GM12878 (cell line): ENCODE measurements around the gene SLC35F6. TPM values are rescaled to one million over a fixed set of nuclear protein-coding genes. Genes with fewer than 3 reads are reported as not detected.
"Not testable (repeated sequence)": the region's sequence is repeated elsewhere in the genome, so short reads cannot be mapped to it uniquely, and the experiment has no call there.

Experiments
- ATAC-seq: fragments of 200-7000 bp; cut with Tn5 transposase; 3 replicates; pipeline ENCODE4 v1.9.1; 2020; ENCODE audit warnings: mild to moderate bottlenecking, moderate library complexity
- BruUV-seq: library from RNA; stranded (reverse); fragments of 400-500 nt; replicated peaks from 2 replicates; lab custom pipeline; 2021; lab: Mats Ljungman, UMichigan
- CTCF ChIA-PET: fragments of 300-600 bp; sonication (Branson Sonifier 250); formaldehyde crosslinking; extraction: SDS; loops from one replicate; lab custom pipeline; 2021; ENCODE audit warnings: inconsistent platforms; lab: Yijun Ruan, JAX
- POLR2A ChIA-PET: fragments of 350-600 bp; formaldehyde crosslinking; extraction: SDS; loops from one replicate; lab custom pipeline; 2021; ENCODE audit warnings: inconsistent platforms; lab: Charles Lee
- RAD21 ChIA-PET: fragments of 300-600 bp; sonication (Branson Sonifier 250); formaldehyde crosslinking; loops from one replicate; lab custom pipeline; 2023; ENCODE audit warnings: antibody characterized with exemption; ENCODE audit not compliant: unreplicated experiment; lab: Charles Lee
- SMC1A ChIA-PET: fragments of 300-600 bp; sonication (Branson Sonifier 250); formaldehyde crosslinking; loops from one replicate; lab custom pipeline; 2023; ENCODE audit not compliant: unreplicated experiment, uncharacterized antibody; lab: Charles Lee
- DNase-seq: peaks from one replicate; pipeline ENCODE4 v3.0.0-alpha.2; 2011; ENCODE audit warnings: low read depth, low spot score
- FAIRE-seq: peaks from 3 replicates; lab custom pipeline; 2011; peaks lifted over from hg19 to GRCh38; lab: Jason Lieb, UNC
- H2AFZ ChIP-seq: 2 replicates; pipeline ENCODE4 v1.6.0; 2011; ENCODE audit warnings: low read depth, low read length, control low read depth; ENCODE audit not compliant: control insufficient read depth
- H3K27ac ChIP-seq: 2 replicates; pipeline ENCODE4 v1.5.1; 2011; ENCODE audit warnings: control low read depth; ENCODE audit not compliant: control insufficient read depth, insufficient read depth
- H3K27me3 ChIP-seq, 2 experiments: replicated peaks in 1 of 2; 2 replicates each; pipeline versions ENCODE4 v1.6.0 to v1.6.1; 2011; ENCODE audit warnings: low read length in 1 of 2; ENCODE audit not compliant: control insufficient read depth in 2 of 2, insufficient read depth in 2 of 2
- H3K36me3 ChIP-seq, 2 experiments: 2 replicates each; pipeline ENCODE4 v1.5.1; 2011; ENCODE audit warnings: low read length in 1 of 2; ENCODE audit not compliant: control insufficient read depth in 2 of 2, insufficient read depth in 2 of 2
- H3K4me1 ChIP-seq: 2 replicates; pipeline ENCODE4 v1.6.1; 2011; ENCODE audit warnings: mild to moderate bottlenecking, low read length, moderate library complexity, mixed read lengths; ENCODE audit not compliant: control insufficient read depth, insufficient read depth
- H3K4me2 ChIP-seq: 2 replicates; pipeline ENCODE4 v1.6.0; 2011; ENCODE audit warnings: control low read depth; ENCODE audit not compliant: control insufficient read depth, insufficient read depth
- H3K4me3 ChIP-seq: fragments of 200-600 bp; sonication (generic); 2 replicates; pipeline ENCODE4 v1.5.1; 2016
- H3K79me2 ChIP-seq: 2 replicates; pipeline ENCODE4 v1.6.0; 2011; ENCODE audit warnings: low read length; ENCODE audit not compliant: control insufficient read depth, insufficient read depth
- H3K9ac ChIP-seq: 2 replicates; pipeline ENCODE4 v1.8.0; 2011; ENCODE audit warnings: low read length, control low read depth, mixed read lengths; ENCODE audit not compliant: control insufficient read depth, insufficient read depth
- H3K9me3 ChIP-seq: replicated peaks from 3 replicates; pipeline ENCODE4 v1.5.1; 2011; ENCODE audit warnings: mild to moderate bottlenecking, low read length; ENCODE audit not compliant: control insufficient read depth, insufficient read depth
- H4K20me1 ChIP-seq: 2 replicates; pipeline ENCODE4 v1.6.0; 2011; ENCODE audit not compliant: control insufficient read depth, insufficient read depth
- CBFB ChIP-seq: IDR thresholded peaks from 2 replicates; pipeline ENCODE4 v1.6.1; 2016; ENCODE audit warnings: antibody characterized with exemption, low read depth
- CBX5 ChIP-seq: sonication (generic); IDR thresholded peaks from 2 replicates; pipeline ENCODE4 v1.6.1; 2016; ENCODE audit warnings: low read depth, moderate library complexity, mild to moderate bottlenecking, inconsistent platforms
- CEBPB ChIP-seq, 2 experiments: fragments of 150-350 bp in 1 of 2; IDR thresholded peaks; 2 replicates each; pipeline ENCODE4 v1.6.1; 2012 to 2014; ENCODE audit warnings: low read depth in 2 of 2, low read length in 2 of 2, borderline replicate concordance in 1 of 2, inconsistent platforms in 1 of 2
- JUND ChIP-seq: IDR thresholded peaks from 2 replicates; pipeline ENCODE4 v1.6.1; 2012; ENCODE audit warnings: low read depth, mild to moderate bottlenecking, low read length, improper control_type of control experiment, moderate library complexity
- MLLT1 ChIP-seq: fragments of 450-650 bp; IDR thresholded peaks from 2 replicates; pipeline ENCODE4 v1.6.1; 2016; ENCODE audit warnings: mild to moderate bottlenecking
- MTA2 ChIP-seq: fragments of 450-650 bp; IDR thresholded peaks from 2 replicates; pipeline ENCODE4 v1.6.1; 2016; ENCODE audit warnings: low read depth, mild to moderate bottlenecking, moderate library complexity
- RBBP5 ChIP-seq: fragments of 200-600 bp; sonication (generic); conservative IDR thresholded peaks from 2 replicates; pipeline ENCODE4 v1.6.1; 2016
- RFX5 ChIP-seq: IDR thresholded peaks from 2 replicates; pipeline ENCODE4 v1.6.1; 2011; ENCODE audit warnings: low read depth, low read length, improper control_type of control experiment
- SUPT20H ChIP-seq: IDR thresholded peaks from 2 replicates; pipeline ENCODE4 v1.6.1; 2011; ENCODE audit warnings: low read depth, mild to moderate bottlenecking, low read length, moderate library complexity, borderline replicate concordance; ENCODE audit not compliant: control insufficient read depth
- USF2 ChIP-seq: IDR thresholded peaks from 2 replicates; pipeline ENCODE4 v1.6.1; 2011; ENCODE audit warnings: low read depth, low read length, improper control_type of control experiment, borderline replicate concordance
- YBX1 ChIP-seq: fragments of 450-650 bp; IDR thresholded peaks from 2 replicates; pipeline ENCODE4 v1.6.1; 2016; ENCODE audit warnings: antibody characterized with exemption
- ZNF622 ChIP-seq: fragments of 450-650 bp; IDR thresholded peaks from 2 replicates; pipeline ENCODE4 v1.6.1; 2017; ENCODE audit warnings: mild to moderate bottlenecking, inconsistent platforms
- whole genome bisulfite sequencing: methylation state at CpG from one replicate; pipeline ENCODE4 v1.1.6; 2016; ENCODE audit warnings: low lambda C conversion rate; ENCODE audit not compliant: insufficient replicate concordance, insufficient coverage; ENCODE audit errors: missing lambda C conversion rate; 5-methylcytosine and 5-hydroxymethylcytosine counted together
- in situ Hi-C: fragments of 300-500 bp; cut with MboI; formaldehyde crosslinking; loops from 9 replicates; pipeline ENCODE4 v1.14.3; 2018; ENCODE audit warnings: mixed read lengths
- intact Hi-C: fragments of 100-400 bp; cut with micrococcal nuclease; formaldehyde crosslinking; loops from one replicate; pipeline ENCODE4 v1.14.2; 2022; ENCODE audit not compliant: unreplicated experiment
- polyA plus RNA-seq, 11 experiments: library from polyadenylated mRNA; depleted of rRNA in 4 of 11; unstranded in 6 of 11; stranded (reverse) in 5 of 11; fragments of >200 nt; fragmentation: Nextera tagmentation in 4 of 11; fragmentation: Illumina TruSeq in 1 of 11; extraction: Ambion mirVana in 4 of 11; extraction: Trizol in 1 of 11; gene quantifications; 1 replicate in 1 of 11; 2 replicates in 10 of 11; pipeline versions ENCODE4 v1.2.1 to v1.2.3, GENCODE V29; 2011 to 2016; ENCODE audit warnings: inconsistent platforms in 2 of 11, missing spikeins in 2 of 11, low read depth in 1 of 11
- total RNA-seq, 4 experiments: library from RNA; depleted of rRNA in 3 of 4; stranded (reverse); fragments of >200 nt in 3 of 4; fragmentation: Illumina TruSeq in 1 of 4; extraction: Trizol in 1 of 4; gene quantifications; 2 replicates each; pipeline versions ENCODE4 v1.2.1 to v1.2.3, GENCODE V29; 2013 to 2021

Gene SLC35F6
- total and polyA plus RNA-seq, 10 of the 15 experiments (the other 5 are each of a cell fraction or from before 2014, with no cell fraction given), result 4.0 to 10.5 (median 8.0) TPM

GRCh38 chr2:26760991-26761390 is 3.1 kb upstream of the SLC35F6 start:
- H3K27me3 ChIP-seq, H2AFZ ChIP-seq, DNase-seq, RAD21 ChIA-PET, H4K20me1 ChIP-seq, H3K9me3 ChIP-seq, ATAC-seq, H3K27ac ChIP-seq, H3K9ac ChIP-seq, H3K36me3 ChIP-seq, in situ Hi-C loops, SMC1A ChIA-PET, BruUV-seq, H3K4me2 ChIP-seq, H3K4me3 ChIP-seq, POLR2A ChIA-PET, intact Hi-C loops, FAIRE-seq: not testable (repeated sequence)
- 55% methylated on average over 10 of the region's 10 CpGs for WGBS
- Histone ChIP-seq H3K79me2 (peaks cover 19% of the 10 kb centered on the region), H3K4me1 (peaks cover 19% of the 10 kb centered on the region)
- CTCF ChIA-PET, result interaction anchor here (1.4 kb wide), 1 partner anchor 8 kb away, joined by 4 read pairs; no protein-coding TSS in a partner anchor

GRCh38 chr2:26763019-26763418 is 1.1 kb upstream of the SLC35F6 start:
- ATAC-seq, result no peak
- POLR2A ChIA-PET, result interaction anchor here (0.5 to 0.6 kb wide), 3 partner anchors 19 to 458 kb away, joined by 3 to 6 read pairs (median 4); no protein-coding TSS in a partner anchor
- TSS peak; percentile 94 for BruUV-seq

More at GRCh38 chr2:26763019-26763418, 1.1 kb upstream of the SLC35F6 start:
- FAIRE-seq (no peak), DNase-seq (no peak)
- 97% methylated on average over 10 of the region's 10 CpGs for WGBS
- no peak overlapping the region for H3K4me3 ChIP-seq
- no peaks in the 10 kb centered on the region for H4K20me1 ChIP-seq
- H3K27ac ChIP-seq, result no peak overlapping the region
- no peak overlapping the region for H3K9ac ChIP-seq
- no peaks in the 10 kb centered on the region for H3K9me3 ChIP-seq
- no peak overlapping the region for H2AFZ ChIP-seq
- ChIA-PET SMC1A (no interaction called here), CTCF (no interaction called here), RAD21 (no interaction called here)
- TF ChIP-seq CBX5, result no peak
- TF ChIP-seq CEBPB (IDR thresholded peaks at IDR 0.05; ENCODE audit: borderline replicate concordance in 1 of 2, low read depth in 2 of 2, low read length in 2 of 2), result no peak
- no peak for TF ChIP-seq MLLT1
- no peak for TF ChIP-seq YBX1
- TF ChIP-seq MTA2, result no peak
- TF ChIP-seq CBFB, result no peak
- no peak for TF ChIP-seq SUPT20H
- TF ChIP-seq RFX5, result no peak
- TF ChIP-seq ZNF622, result no peak
- TF ChIP-seq RBBP5, result no peak
- no peak for TF ChIP-seq JUND
- no peak for TF ChIP-seq USF2
- H3K4me2 ChIP-seq, result no peak overlapping the region
- intact Hi-C loops, result no loop called here
- H3K27me3 ChIP-seq, result no peaks in the 10 kb centered on the region
- H3K36me3 ChIP-seq, result no peaks in the 10 kb centered on the region; a peak in 2 of 4 replicates
- peaks cover 32% of the 10 kb centered on the region for H3K79me2 ChIP-seq
- peaks cover 15% of the 10 kb centered on the region for H3K4me1 ChIP-seq
- in situ Hi-C loops, result no loop called here
